HEK293T (cell line): ENCODE results near the gene TNPO3.

Experiments used
- ARNT ChIP-seq: fragments of 450-650 bp; IDR thresholded peaks from 2 replicates; pipeline ENCODE4 v1.6.1; 2017; ENCODE audit warnings: mild to moderate bottlenecking
- BHLHE40 ChIP-seq: fragments of 450-650 bp; IDR thresholded peaks from 2 replicates; pipeline ENCODE4 v1.6.1; 2016; ENCODE audit warnings: mild to moderate bottlenecking, moderate library complexity, borderline replicate concordance
- CTBP1 ChIP-seq: fragments of 450-650 bp; IDR thresholded peaks from 2 replicates; pipeline ENCODE4 v1.6.1; 2016; ENCODE audit warnings: borderline replicate concordance
- FOXK2 ChIP-seq: fragments of 450-650 bp; IDR thresholded peaks from 2 replicates; pipeline ENCODE4 v1.6.1; 2016; ENCODE audit warnings: mild to moderate bottlenecking
- FOXM1 ChIP-seq: fragments of 450-650 bp; IDR thresholded peaks from 2 replicates; pipeline ENCODE4 v1.6.1; 2017; ENCODE audit warnings: mild to moderate bottlenecking, borderline replicate concordance
- HDGF ChIP-seq: fragments of 450-650 bp; IDR thresholded peaks from 2 replicates; pipeline ENCODE4 v1.6.1; 2017; ENCODE audit warnings: antibody characterized with exemption, borderline replicate concordance
- L3MBTL2 ChIP-seq: fragments of 450-650 bp; conservative IDR thresholded peaks from 2 replicates; pipeline ENCODE4 v1.6.1; 2016; ENCODE audit warnings: mild to moderate bottlenecking
- LEF1 ChIP-seq: fragments of 450-650 bp; IDR thresholded peaks from 2 replicates; pipeline ENCODE4 v1.6.1; 2017; ENCODE audit warnings: mild to moderate bottlenecking, borderline replicate concordance
- PKNOX1 ChIP-seq: fragments of 450-650 bp; IDR thresholded peaks from 2 replicates; pipeline ENCODE4 v1.6.1; 2016
- SP1 ChIP-seq: fragments of 450-650 bp; IDR thresholded peaks from 2 replicates; pipeline ENCODE4 v1.6.1; 2017

GRCh38 chr7:129012641-129013040 is 42.3 kb downstream of the TNPO3 start:
- TF ChIP-seq FOXM1 (no peak), BHLHE40 (no peak), SP1 (no peak), PKNOX1 (no peak), LEF1 (no peak), L3MBTL2 (no peak), FOXK2 (no peak), ARNT (no peak), CTBP1 (no peak), HDGF (no peak)
